H1 (cell line): ENCODE measurements around the gene HABP4. TPM values are rescaled to one million over a fixed set of nuclear protein-coding genes. Genes with fewer than 3 reads are reported as not detected.

Source experiments
- CTCF ChIA-PET: fragments of 300-600 bp; sonication (Branson Sonifier 250); formaldehyde crosslinking; loops from one replicate; lab custom pipeline; 2021; ENCODE audit not compliant: partially characterized antibody; lab: Charles Lee
- POLR2A ChIA-PET: fragments of 300-600 bp; sonication (Branson Sonifier 250); formaldehyde crosslinking; loops from one replicate; lab custom pipeline; 2021; ENCODE audit warnings: inconsistent platforms; ENCODE audit not compliant: partially characterized antibody; lab: Charles Lee
- DNase-seq, 2 experiments: peaks; one replicate each; pipeline versions ENCODE4 v3.0.0 to v3.0.0-alpha.2; 2010 to 2022; ENCODE audit warnings: low spot score in 2 of 2, low read depth in 1 of 2, mixed read lengths in 1 of 2
- FAIRE-seq: peaks from 2 replicates; lab custom pipeline; 2011; peaks lifted over from hg19 to GRCh38; lab: Jason Lieb, UNC
- H2AFZ ChIP-seq: 2 replicates; pipeline ENCODE4 v1.8.1; 2012; ENCODE audit warnings: low read length, inconsistent platforms
- H2AK5ac ChIP-seq: 2 replicates; pipeline ENCODE4 v1.6.1; 2013; ENCODE audit warnings: low read depth, low read length
- H2BK120ac ChIP-seq: replicated peaks from 2 replicates; pipeline ENCODE3; 2013; ENCODE audit warnings: low read depth, low read length, inconsistent platforms
- H2BK12ac ChIP-seq: 2 replicates; pipeline ENCODE4 v1.6.1; 2013; ENCODE audit warnings: low read depth, low read length
- H2BK15ac ChIP-seq: 2 replicates; pipeline ENCODE4 v1.6.1; 2013; ENCODE audit warnings: low read length
- H2BK20ac ChIP-seq: 2 replicates; pipeline ENCODE4 v1.6.1; 2013; ENCODE audit warnings: low read length
- H2BK5ac ChIP-seq: 2 replicates; pipeline ENCODE4 v1.6.1; 2013; ENCODE audit warnings: low read depth, low read length
- H3K14ac ChIP-seq: 2 replicates; pipeline ENCODE4 v1.6.1; 2013; ENCODE audit warnings: inconsistent platforms; ENCODE audit not compliant: insufficient read length
- H3K18ac ChIP-seq: 2 replicates; pipeline ENCODE4 v1.6.1; 2013; ENCODE audit warnings: low read length; ENCODE audit errors: extremely low read depth
- H3K23ac ChIP-seq: 2 replicates; pipeline ENCODE4 v1.6.1; 2013; ENCODE audit warnings: inconsistent platforms; ENCODE audit not compliant: insufficient read length
- H3K23me2 ChIP-seq: 2 replicates; pipeline ENCODE4 v1.6.1; 2013; ENCODE audit warnings: low read depth, low read length
- H3K27ac ChIP-seq: 2 replicates; pipeline ENCODE4 v1.6.1; 2011; ENCODE audit warnings: low read depth, low read length, inconsistent platforms
- H3K27me3 ChIP-seq, 4 experiments: replicated peaks in 1 of 4; 1 replicate in 1 of 4; 2 replicates in 3 of 4; pipeline versions ENCODE4 v1.6.1 to v1.8.1; 2011 to 2013; ENCODE audit warnings: low read length in 3 of 4, mild to moderate bottlenecking in 3 of 4, inconsistent platforms in 2 of 4, mixed read lengths in 2 of 4, moderate library complexity in 1 of 4; ENCODE audit not compliant: control insufficient read depth in 3 of 4, insufficient read depth in 3 of 4; ENCODE audit errors: extremely low read depth in 1 of 4
- H3K36me3 ChIP-seq, 4 experiments: 2 replicates each; pipeline versions ENCODE4 v1.6.1 to v1.8.1; 2011 to 2013; ENCODE audit warnings: mild to moderate bottlenecking in 4 of 4, low read length in 3 of 4, moderate library complexity in 2 of 4, control low read depth in 1 of 4, inconsistent platforms in 1 of 4; ENCODE audit not compliant: insufficient read depth in 4 of 4, control insufficient read depth in 2 of 4
- H3K4ac ChIP-seq: replicated peaks from 2 replicates; pipeline ENCODE3; 2013; ENCODE audit warnings: low read length, low read depth, mixed read lengths, inconsistent platforms; ENCODE audit not compliant: insufficient read length
- H3K4me1 ChIP-seq, 4 experiments: replicated peaks in 1 of 4; 1 replicate in 1 of 4; 2 replicates in 3 of 4; pipeline versions ENCODE4 v1.6.1 to v1.8.1; 2011 to 2013; ENCODE audit warnings: low read length in 3 of 4, inconsistent platforms in 2 of 4, mixed read lengths in 1 of 4; ENCODE audit not compliant: insufficient read depth in 4 of 4, control insufficient read depth in 3 of 4
- H3K4me2 ChIP-seq, 2 experiments: 2 replicates each; pipeline versions ENCODE4 v1.6.1 to v1.8.1; 2011 to 2013; ENCODE audit warnings: low read depth in 2 of 2, low read length in 2 of 2, control low read depth in 1 of 2, inconsistent platforms in 1 of 2, mild to moderate bottlenecking in 1 of 2; ENCODE audit not compliant: insufficient read depth in 1 of 2
- H3K4me3 ChIP-seq, 4 experiments: fragments of 200-600, 300-600 bp in 1 of 4; sonication (generic), shearing (Covaris generic), sonication (Bioruptor Twin) in 1 of 4; 2 replicates each; pipeline versions ENCODE4 v1.5.1 to v1.8.1; 2011 to 2016; ENCODE audit warnings: low read length in 4 of 4, low read depth in 3 of 4, control low read depth in 2 of 4, inconsistent platforms in 2 of 4, mild to moderate bottlenecking in 2 of 4, mixed read lengths in 1 of 4, moderate library complexity in 1 of 4; ENCODE audit not compliant: insufficient read depth in 2 of 4; ENCODE audit errors: extremely low read depth in 1 of 4
- H3K56ac ChIP-seq: replicated peaks from 2 replicates; pipeline ENCODE3; 2013; ENCODE audit warnings: low read depth, mild to moderate bottlenecking, mixed read lengths, low read length, inconsistent platforms; ENCODE audit not compliant: insufficient read length
- H3K79me1 ChIP-seq: 2 replicates; pipeline ENCODE4 v1.6.1; 2013; ENCODE audit warnings: low read depth, low read length, control low read depth
- H3K79me2 ChIP-seq, 2 experiments: 2 replicates each; pipeline versions ENCODE4 v1.6.1 to v1.8.1; 2012 to 2013; ENCODE audit warnings: low read length in 2 of 2, mild to moderate bottlenecking in 2 of 2, inconsistent platforms in 1 of 2; ENCODE audit not compliant: insufficient read depth in 2 of 2, control insufficient read depth in 1 of 2
- H3K9ac ChIP-seq, 4 experiments: replicated peaks in 1 of 4; 1 replicate in 1 of 4; 2 replicates in 3 of 4; pipeline versions ENCODE4 v1.6.1 to v1.8.1; 2011 to 2013; ENCODE audit warnings: low read depth in 3 of 4, low read length in 3 of 4, control low read depth in 2 of 4, mild to moderate bottlenecking in 2 of 4, moderate library complexity in 2 of 4, inconsistent platforms in 1 of 4; ENCODE audit errors: extremely low read depth in 1 of 4
- H3K9me3 ChIP-seq, 2 experiments: 2 replicates each; pipeline versions ENCODE4 v1.6.1 to v1.8.1; 2012 to 2013; ENCODE audit warnings: mild to moderate bottlenecking in 2 of 2, moderate library complexity in 2 of 2, control low read depth in 1 of 2, inconsistent platforms in 1 of 2, low read depth in 1 of 2, low read length in 1 of 2, mixed read lengths in 1 of 2; ENCODE audit not compliant: insufficient read depth in 2 of 2
- H4K20me1 ChIP-seq, 2 experiments: replicated peaks in 1 of 2; 2 replicates each; pipeline versions ENCODE3 to v1.8.1; 2011 to 2013; ENCODE audit warnings: inconsistent platforms in 2 of 2, low read length in 2 of 2, mild to moderate bottlenecking in 1 of 2; ENCODE audit not compliant: insufficient read depth in 2 of 2, control insufficient read depth in 1 of 2
- H4K5ac ChIP-seq: 2 replicates; pipeline ENCODE4 v1.6.1; 2013; ENCODE audit warnings: low read length, low read depth, mixed read lengths, inconsistent platforms; ENCODE audit not compliant: insufficient read length
- H4K8ac ChIP-seq: 2 replicates; pipeline ENCODE4 v1.8.0; 2013; ENCODE audit warnings: mild to moderate bottlenecking, moderate library complexity, low read length, inconsistent platforms; ENCODE audit not compliant: insufficient read depth; ENCODE audit errors: extremely low read depth
- H4K91ac ChIP-seq: replicated peaks from 2 replicates; pipeline ENCODE3; 2013; ENCODE audit warnings: low read length, mixed read lengths, inconsistent platforms; ENCODE audit not compliant: insufficient read length
- CHD2 ChIP-seq: IDR thresholded peaks from 2 replicates; pipeline ENCODE4 v1.6.1; 2012; ENCODE audit warnings: low read length, improper control_type of control experiment
- GABPA ChIP-seq: IDR thresholded peaks from 2 replicates; pipeline ENCODE4 v1.6.1; 2011; ENCODE audit warnings: mild to moderate bottlenecking, low read length, moderate library complexity, borderline replicate concordance; ENCODE audit not compliant: insufficient read depth
- GTF2F1 ChIP-seq: IDR thresholded peaks from 2 replicates; pipeline ENCODE4 v1.6.1; 2012; ENCODE audit warnings: low read depth, low read length, improper control_type of control experiment, borderline replicate concordance
- JUN ChIP-seq: IDR thresholded peaks from 2 replicates; pipeline ENCODE4 v1.6.1; 2011; ENCODE audit warnings: low read depth, mild to moderate bottlenecking, improper control_type of control experiment, low read length
- NANOG ChIP-seq: IDR thresholded peaks from 2 replicates; pipeline ENCODE4 v1.6.1; 2011; ENCODE audit warnings: low read length, low read depth, mild to moderate bottlenecking, inconsistent platforms; ENCODE audit not compliant: insufficient read depth, poor library complexity, severe bottlenecking
- PHF8 ChIP-seq: fragments of 200-600 bp; sonication (generic); conservative IDR thresholded peaks from 2 replicates; pipeline ENCODE4 v1.7.1; 2012; ENCODE audit warnings: low read depth, mild to moderate bottlenecking, inconsistent platforms, low read length, moderate library complexity
- RBBP5 ChIP-seq: IDR thresholded peaks from 2 replicates; pipeline ENCODE4 v1.7.1; 2012; ENCODE audit warnings: low read depth, mild to moderate bottlenecking, inconsistent platforms, low read length, moderate library complexity, borderline replicate concordance
- SIRT6 ChIP-seq: IDR thresholded peaks from one replicate; pipeline ENCODE4 v1.7.1; 2012; ENCODE audit warnings: low read length, inconsistent platforms
- TAF7 ChIP-seq: optimal IDR thresholded peaks from 2 replicates; pipeline ENCODE3; 2011; ENCODE audit warnings: low read depth, mild to moderate bottlenecking, inconsistent platforms, low read length, moderate library complexity, borderline replicate concordance
- TBP ChIP-seq: IDR thresholded peaks from 2 replicates; pipeline ENCODE4 v1.6.1; 2011; ENCODE audit warnings: low read depth, low read length, improper control_type of control experiment
- WGBS, 2 experiments: shearing (Covaris generic) in 1 of 2; methylation state at CpG; one replicate each; pipeline versions ENCODE4 v1.1.6 to v1.1.7; 2013 to 2015; ENCODE audit warnings: low lambda C conversion rate in 2 of 2, mixed read lengths in 2 of 2, inconsistent platforms in 1 of 2, low coverage in 1 of 2, missing lambda C conversion rate in 1 of 2; ENCODE audit not compliant: insufficient replicate concordance in 2 of 2, insufficient coverage in 1 of 2, insufficient read length in 1 of 2; ENCODE audit errors: extremely low coverage in 1 of 2, missing lambda C conversion rate in 1 of 2; 5-methylcytosine and 5-hydroxymethylcytosine counted together
- polyA plus RNA-seq, 7 experiments: library from polyadenylated mRNA; depleted of rRNA in 3 of 7; stranded (reverse) in 5 of 7; unstranded in 2 of 7; fragments of >200 nt in 5 of 7; fragments of 200-250 nt in 2 of 7; gene quantifications; 1 replicate in 5 of 7; 2 replicates in 1 of 7; 4 replicates in 1 of 7; pipeline versions ENCODE4 v1.2.1 to v1.2.3, GENCODE V29; 2011 to 2013; ENCODE audit warnings: missing spikeins in 2 of 7, mixed read lengths in 2 of 7
- total RNA-seq: library from RNA; stranded (reverse); fragmentation: NEBNext Ultra II Directional; extraction: Animal tissue kit (Norgen Biotek cat#: 25700); gene quantifications from 2 replicates; pipeline ENCODE4 v1.2.1, GENCODE V29; 2021
- TF ChIP-seq, protein P1 (sequence below), 3 experiments: IDR thresholded peaks; 1 replicate in 2 of 3; 2 replicates in 1 of 3; pipeline versions ENCODE4 v1.5.1 to v1.6.1; 2011; ENCODE audit warnings: low read length in 3 of 3, mild to moderate bottlenecking in 3 of 3, inconsistent platforms in 2 of 3, low read depth in 1 of 3, moderate library complexity in 1 of 3; ENCODE audit not compliant: insufficient read depth in 1 of 3; ENCODE audit errors: control extremely low read depth in 1 of 3

The HABP4 gene
- total and polyA plus RNA-seq, 2 of the 8 experiments (the other 6 are each of a cell fraction or from before 2014, with no cell fraction given) = 3.3 to 11.2 TPM

DNA sequence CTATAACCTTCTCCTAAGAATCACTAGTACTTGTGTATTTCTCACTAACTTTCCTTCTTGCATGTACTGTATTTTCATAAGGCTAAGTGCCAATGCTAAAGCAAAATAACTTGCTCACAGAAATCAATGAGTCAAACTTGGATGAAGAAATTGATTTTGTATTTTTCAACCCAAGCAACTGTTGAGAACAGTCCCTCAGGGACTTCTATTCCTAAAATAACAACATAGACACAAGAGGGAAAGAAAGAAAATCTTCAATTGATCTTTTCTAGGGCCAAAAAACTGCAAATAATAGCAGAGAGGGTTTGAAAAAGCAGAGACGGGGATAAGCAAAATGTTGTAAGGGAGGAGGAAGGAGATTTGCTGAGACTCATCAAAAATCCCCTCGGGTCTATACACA lies 69.8 kb downstream of the HABP4 start:
- Histone ChIP-seq H2AFZ (no peak overlapping the region), H2BK20ac (no peak overlapping the region), H3K27me3 (no peaks in the 10 kb centered on the region), H3K79me1 (no peaks in the 10 kb centered on the region), H3K4me1 (no peaks in the 10 kb centered on the region), H4K8ac (no peak overlapping the region), H3K23me2 (no peaks in the 10 kb centered on the region), H4K20me1 (peaks cover 0 to 4% of the 10 kb centered on the region in 2 experiments), H3K14ac (no peak overlapping the region), H3K79me2 (no peaks in the 10 kb centered on the region), H3K9ac (no peak overlapping the region), H2BK12ac (no peak overlapping the region), H3K18ac (no peak overlapping the region), H3K56ac (no peak overlapping the region), H2BK120ac (no peak overlapping the region), H3K4me3 (no peak overlapping the region), H4K5ac (no peak overlapping the region), H2AK5ac (no peak overlapping the region), H3K4me2 (no peak overlapping the region), H4K91ac (no peak overlapping the region), H3K4ac (no peak overlapping the region), H2BK15ac (no peak overlapping the region), H2BK5ac (no peak overlapping the region), H3K27ac (no peak overlapping the region), H3K23ac (no peak overlapping the region), H3K36me3 (peaks cover 0 to 10% (median 5%) of the 10 kb centered on the region in 4 experiments; a peak in 2 of 8 replicates), H3K9me3 (no peaks in the 10 kb centered on the region)
- 84% methylated on average over 2 of the region's 2 CpGs; no CpG with 5 or more reads in 1 of the 2 experiments for WGBS, 2 experiments
- ChIA-PET POLR2A (no interaction called here), CTCF (interaction anchor here (1.2 kb wide), 1 partner anchor 28 kb away, joined by 3 read pairs; no protein-coding TSS in a partner anchor)
- no peak for FAIRE-seq
- DNase-seq = no peak
- TF ChIP-seq GABPA = no peak
- no peak for TF ChIP-seq JUN
- TF ChIP-seq CHD2 = no peak
- TF ChIP-seq NANOG = no peak
- no peak for TF ChIP-seq RBBP5
- TF ChIP-seq SIRT6 = no peak
- TF ChIP-seq TAF7 = no peak
- TF ChIP-seq, protein P1, sequence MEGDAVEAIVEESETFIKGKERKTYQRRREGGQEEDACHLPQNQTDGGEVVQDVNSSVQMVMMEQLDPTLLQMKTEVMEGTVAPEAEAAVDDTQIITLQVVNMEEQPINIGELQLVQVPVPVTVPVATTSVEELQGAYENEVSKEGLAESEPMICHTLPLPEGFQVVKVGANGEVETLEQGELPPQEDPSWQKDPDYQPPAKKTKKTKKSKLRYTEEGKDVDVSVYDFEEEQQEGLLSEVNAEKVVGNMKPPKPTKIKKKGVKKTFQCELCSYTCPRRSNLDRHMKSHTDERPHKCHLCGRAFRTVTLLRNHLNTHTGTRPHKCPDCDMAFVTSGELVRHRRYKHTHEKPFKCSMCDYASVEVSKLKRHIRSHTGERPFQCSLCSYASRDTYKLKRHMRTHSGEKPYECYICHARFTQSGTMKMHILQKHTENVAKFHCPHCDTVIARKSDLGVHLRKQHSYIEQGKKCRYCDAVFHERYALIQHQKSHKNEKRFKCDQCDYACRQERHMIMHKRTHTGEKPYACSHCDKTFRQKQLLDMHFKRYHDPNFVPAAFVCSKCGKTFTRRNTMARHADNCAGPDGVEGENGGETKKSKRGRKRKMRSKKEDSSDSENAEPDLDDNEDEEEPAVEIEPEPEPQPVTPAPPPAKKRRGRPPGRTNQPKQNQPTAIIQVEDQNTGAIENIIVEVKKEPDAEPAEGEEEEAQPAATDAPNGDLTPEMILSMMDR (IDR thresholded peaks at IDR 0.05; ENCODE audit: control extremely low read depth in 1 of 3, insufficient read depth in 1 of 3, low read depth in 1 of 3, low read length in 3 of 3) = no peak
- TF ChIP-seq TBP = no peak
- no peak for TF ChIP-seq PHF8
- no peak for TF ChIP-seq GTF2F1
